DMS53 treated with DMSO at 0.1 percent for 48 hours (cell line): ENCODE data around the gene ADAMTS12.

Experiments used
- DNase-seq: peaks from one replicate; lab custom pipeline; 2025; ENCODE audit not compliant: unreplicated experiment; lab: John Stamatoyannopoulos, UW

Gene ADAMTS12

GRCh38 chr5:33850100-33850594 lies 41.6 kb downstream of the ADAMTS12 start:
- DNase-seq, result no peak

DNA sequence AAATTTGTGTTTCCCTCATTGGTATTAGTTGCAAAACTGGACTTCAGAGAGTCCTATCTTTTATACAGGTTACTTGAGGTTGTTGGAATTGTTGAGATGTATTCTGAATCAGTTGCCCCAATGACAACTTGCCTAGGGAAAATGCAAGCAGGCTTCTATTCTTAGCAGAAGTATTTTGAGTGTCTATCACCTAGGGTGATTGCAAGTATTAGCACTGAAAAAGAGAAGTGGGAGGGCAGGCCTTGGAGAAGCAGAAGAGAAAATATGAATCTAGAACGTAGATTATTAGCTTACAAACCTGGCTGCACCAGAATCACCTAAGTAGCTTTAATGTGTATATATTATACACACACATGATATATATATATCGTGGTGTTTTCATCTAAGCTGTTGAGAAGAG lies 43.2 kb downstream of the ADAMTS12 start:
- DNase-seq, result no peak

DNA sequence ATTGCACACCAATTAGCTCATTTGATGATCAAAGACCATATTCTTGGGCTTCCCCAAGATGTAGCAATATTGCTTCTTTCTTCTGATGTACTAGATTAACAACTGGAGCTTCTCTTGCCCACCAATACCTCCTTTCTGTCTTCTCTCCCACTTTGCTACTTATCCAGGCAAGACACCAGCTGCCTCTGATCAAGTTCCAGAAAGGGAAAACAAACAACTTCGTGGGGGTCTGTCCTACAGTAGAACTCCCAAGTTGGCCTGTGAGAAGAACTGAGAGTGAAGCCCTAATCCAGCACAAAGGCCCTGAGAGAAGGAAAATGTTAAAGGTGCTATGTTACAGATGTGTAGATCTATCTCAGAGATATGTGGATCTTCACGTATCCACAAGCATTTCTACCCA lies 44.9 kb downstream of the ADAMTS12 start:
- no peak for DNase-seq

DNA sequence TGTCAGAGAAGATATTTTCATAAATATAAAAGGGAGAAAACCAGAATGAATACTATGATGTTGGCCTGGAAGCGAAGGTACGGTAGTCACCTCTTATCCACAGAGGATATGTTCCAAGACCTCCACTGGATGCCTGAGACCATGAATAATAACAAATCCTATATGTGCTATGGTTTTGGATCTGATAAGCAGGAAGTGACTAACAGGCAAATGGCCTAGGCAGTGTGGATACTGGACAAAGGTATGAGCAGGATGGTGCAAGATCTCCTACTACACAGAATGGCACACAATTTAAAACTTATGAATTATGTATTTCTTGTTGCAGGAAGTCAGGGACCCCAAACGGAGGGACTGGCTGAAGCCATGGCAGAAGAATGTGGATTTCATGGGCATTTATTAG lies 48.2 kb downstream of the ADAMTS12 start:
- no peak for DNase-seq

DNA sequence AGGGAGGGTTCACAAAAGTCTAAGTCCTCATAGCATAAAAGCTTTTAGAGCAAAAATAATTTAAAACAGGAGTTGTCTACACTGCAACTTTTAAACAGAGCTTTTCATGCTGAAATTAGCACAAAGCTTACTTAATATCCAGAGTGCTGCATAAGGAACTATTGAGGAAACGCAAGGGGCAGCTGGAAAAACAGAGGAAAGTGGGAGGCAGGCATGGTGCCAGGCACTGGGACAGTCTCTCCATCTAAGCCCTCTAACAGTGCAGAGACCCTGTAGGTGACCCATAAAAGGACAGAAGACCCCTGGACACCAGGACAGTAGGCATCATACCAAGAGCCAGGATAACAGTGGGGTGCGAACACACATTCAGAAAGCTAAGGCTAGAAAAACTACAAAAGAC lies 49.3 kb downstream of the ADAMTS12 start:
- DNase-seq, result no peak

- no peak for DNase-seq
Observed at GRCh38 chr5:33841891-33842290, 49.9 kb downstream of the ADAMTS12 start.

- DNase-seq, result no peak
Observed at GRCh38 chr5:33840927-33841547, 50.8 kb downstream of the ADAMTS12 start.

GRCh38 chr5:33837301-33837700 lies 54.5 kb downstream of the ADAMTS12 start:
- DNase-seq, result no peak

DNA sequence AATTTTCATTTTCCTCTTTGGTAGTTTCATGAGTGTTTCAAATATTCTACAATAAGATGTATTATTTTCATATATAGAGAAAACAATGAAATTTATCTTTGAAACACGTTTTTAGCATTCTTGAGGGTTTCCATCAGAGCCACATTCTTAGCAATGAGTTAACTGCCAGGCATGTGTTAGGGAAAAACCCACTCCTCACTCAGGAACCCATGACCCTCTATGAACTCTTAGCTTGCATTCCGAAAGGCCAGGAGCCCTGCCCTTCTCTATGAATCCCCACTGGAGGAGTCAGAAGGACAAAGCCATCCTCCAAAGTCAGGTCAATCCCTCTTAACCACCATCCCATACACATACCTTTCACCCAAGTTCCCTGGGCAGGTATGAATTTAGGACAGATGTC lies 57.5 kb downstream of the ADAMTS12 start:
- DNase-seq, result no peak

- DNase-seq, result no peak
Observed at GRCh38 chr5:33833237-33833575, 58.6 kb downstream of the ADAMTS12 start.

- DNase-seq, result no peak
Observed at GRCh38 chr5:33832404-33833236, 59.2 kb downstream of the ADAMTS12 start.

DNA sequence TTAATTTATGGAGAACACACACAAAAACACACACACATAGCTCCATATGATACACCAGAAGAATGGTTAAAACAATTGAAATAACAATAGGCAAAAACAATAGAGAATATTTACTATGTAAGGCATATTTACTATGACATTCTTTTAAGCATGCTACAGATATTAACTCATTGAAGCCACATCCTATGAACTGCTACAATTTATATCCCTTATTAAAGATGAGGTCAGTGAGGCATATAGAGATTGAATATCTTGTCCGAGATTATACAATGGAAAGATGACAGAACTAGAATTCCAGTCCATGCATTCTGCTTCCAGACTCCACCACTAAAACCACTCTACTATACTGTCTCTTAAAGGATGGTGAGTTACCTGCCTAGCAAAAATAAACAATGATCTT lies 60.7 kb downstream of the ADAMTS12 start:
- DNase-seq, result no peak

GRCh38 chr5:33829430-33829829 lies 62.4 kb downstream of the ADAMTS12 start:
- DNase-seq, result no peak

DNA sequence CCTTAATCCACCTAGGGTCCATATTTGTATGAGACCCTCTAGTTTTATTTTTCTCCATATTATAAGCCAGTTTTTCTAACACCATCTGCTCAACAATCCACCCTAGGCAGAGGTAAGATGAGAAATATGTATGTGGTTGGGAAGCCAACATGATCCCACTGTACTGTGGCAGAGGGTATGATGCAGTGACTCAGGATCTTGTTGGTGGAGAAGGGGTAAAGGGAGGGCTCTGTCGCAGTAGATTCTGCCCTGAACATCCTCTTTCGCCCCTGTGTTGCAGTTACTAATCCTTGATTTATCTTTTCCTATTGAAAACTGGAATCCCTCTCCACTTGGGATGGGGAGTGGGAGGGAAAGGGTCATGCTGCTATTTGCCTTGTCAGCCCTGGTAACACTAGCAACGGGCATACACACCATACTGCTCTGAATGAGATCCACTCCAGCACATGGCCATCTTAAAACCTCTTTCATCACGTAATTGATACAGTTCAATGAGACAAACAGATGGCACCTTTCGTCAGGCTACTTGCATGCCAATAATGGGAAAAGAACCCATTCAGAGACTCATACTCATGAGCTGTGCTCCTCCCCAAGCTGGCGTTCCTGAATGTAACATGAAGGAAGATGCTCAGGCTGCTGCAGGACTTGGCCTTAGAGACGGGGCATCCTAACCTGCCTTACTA lies 63.0 kb downstream of the ADAMTS12 start:
- DNase-seq, result no peak

- no peak for DNase-seq
Observed at GRCh38 chr5:33827885-33828284, 63.9 kb downstream of the ADAMTS12 start.

DNA sequence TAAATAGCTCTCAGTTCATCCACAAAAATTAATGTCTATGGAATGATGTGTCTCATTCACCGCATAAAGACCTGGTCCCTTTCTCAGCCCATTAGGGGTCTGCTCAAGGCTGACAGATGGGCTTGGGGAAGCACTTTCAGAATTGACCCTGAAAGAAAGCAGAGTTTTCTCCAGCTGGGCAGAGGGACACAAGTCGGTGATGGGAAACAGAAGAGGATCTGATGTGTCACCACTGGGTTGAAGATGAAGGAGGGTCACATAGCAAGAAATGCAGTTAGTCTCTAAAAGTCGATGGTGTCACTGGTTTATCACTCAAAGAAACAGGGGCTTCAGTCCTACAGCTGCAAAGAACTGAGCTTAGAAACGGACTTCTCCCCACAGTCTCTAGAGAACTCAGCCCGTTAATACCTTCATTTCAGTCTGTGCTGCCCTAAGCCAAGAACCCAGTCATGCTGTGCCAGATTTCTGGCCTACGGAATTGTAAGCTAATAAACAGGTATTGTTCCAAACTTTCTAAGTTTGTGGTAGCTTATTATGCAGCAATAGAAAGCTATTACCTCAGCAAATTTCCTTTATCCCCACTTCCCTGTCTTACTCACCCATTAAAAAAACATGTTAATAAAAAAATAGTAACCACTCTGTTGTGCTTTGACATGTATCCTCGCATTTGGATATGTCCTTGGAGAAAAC lies 64.6 kb downstream of the ADAMTS12 start:
- DNase-seq, result no peak

- DNase-seq, result no peak
Observed at GRCh38 chr5:33824516-33825195, 67.1 kb downstream of the ADAMTS12 start.

DNA sequence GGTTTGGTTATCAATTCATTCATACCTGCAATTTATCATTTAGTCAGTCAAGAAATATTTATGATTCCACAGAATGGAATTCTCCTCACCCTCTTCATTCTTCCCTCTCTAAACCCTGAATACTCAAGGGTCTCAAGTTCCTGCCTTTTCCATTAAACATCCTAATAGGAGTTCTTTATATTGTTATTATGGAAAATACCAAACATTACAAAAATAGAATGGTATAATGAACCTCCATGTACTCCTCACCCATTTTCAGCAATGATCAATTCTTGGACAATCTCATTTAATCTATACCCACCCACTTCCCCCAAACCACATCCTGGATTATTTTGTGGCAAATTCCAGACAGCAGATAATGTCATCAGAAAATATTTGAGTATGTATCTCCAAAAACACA lies 74.5 kb downstream of the ADAMTS12 start:
- DNase-seq, result no peak

DNA sequence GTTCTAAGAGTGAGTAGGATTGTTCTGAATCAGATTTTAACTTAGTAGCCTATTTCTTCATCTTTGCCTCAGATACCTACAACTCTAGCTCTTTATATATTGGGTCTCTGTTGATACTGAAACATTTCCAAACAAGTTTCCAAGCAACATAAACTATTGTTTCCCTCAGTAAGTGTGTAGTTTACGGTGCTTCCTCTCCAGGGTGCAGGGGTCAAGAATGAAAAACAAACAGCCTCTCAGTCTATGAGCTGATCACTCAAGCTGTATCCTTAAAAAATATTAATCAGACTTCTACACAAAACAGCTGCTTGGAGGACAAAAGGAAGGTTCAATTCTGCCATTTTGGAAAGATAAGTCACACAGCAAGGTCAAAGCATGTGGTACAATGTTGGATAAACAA lies 75.0 kb downstream of the ADAMTS12 start:
- no peak for DNase-seq

DNA sequence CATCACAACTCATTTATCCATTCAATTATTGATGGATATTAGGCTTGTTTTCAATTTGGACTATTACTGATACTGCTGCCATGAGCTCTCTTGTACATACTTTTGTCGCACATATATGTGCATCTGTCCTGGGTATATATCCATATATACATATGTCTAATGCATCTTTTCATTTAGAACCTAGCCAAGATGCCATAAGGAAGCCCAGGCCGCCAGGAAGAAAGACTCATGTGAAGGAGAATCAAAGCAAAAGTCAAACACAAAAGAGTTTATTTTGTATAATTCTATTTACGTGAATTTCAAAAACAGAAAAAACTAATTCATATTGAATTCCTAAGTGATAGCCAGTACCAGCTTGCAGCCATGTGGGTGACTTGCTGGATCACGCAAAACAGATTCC lies 79.0 kb downstream of the ADAMTS12 start:
- DNase-seq, result no peak
